ENCODE results near the gene CIDEC.

- TF ChIP-seq CTCF (conservative IDR thresholded peaks at IDR 0.05; ENCODE audit: low read length) = no peak
- TF ChIP-seq EZH2phosphoT487 (IDR thresholded peaks at IDR 0.05; ENCODE audit: borderline replicate concordance, low read depth, low read length) = no peak
Measured at GRCh38 chr3:9918261-9919038, 38.4 kb upstream of the CIDEC start.

All from OCI-LY7 (cell line).